CD4-positive, alpha-beta T cell (primary cell): ENCODE results near the gene MEGF11. TPM values are rescaled to one million over a fixed set of nuclear protein-coding genes. Genes with fewer than 3 reads are reported as not detected.

Experiments
- ATAC-seq: fragments of 200-7000 bp; cut with Tn5 transposase; one replicate; pipeline ENCODE4 v1.10.0; 2022; ENCODE audit warnings: mild to moderate bottlenecking; ENCODE audit not compliant: poor library complexity
- CTCF ChIA-PET: fragments of 350-600 bp; sonication (Branson Sonifier 250); formaldehyde crosslinking; loops from one replicate; lab custom pipeline; 2021; ENCODE audit warnings: antibody characterized with exemption, inconsistent platforms; lab: Charles Lee
- POLR2A ChIA-PET: fragments of 350-600 bp; sonication (Branson Sonifier 250); formaldehyde crosslinking; loops from one replicate; lab custom pipeline; 2021; ENCODE audit warnings: antibody characterized with exemption, inconsistent platforms; lab: Charles Lee
- DNase-seq, 14 experiments: peaks; one replicate each; pipeline ENCODE4 v3.0.0-alpha.2; 2013 to 2020; ENCODE audit warnings: mixed read lengths in 2 of 14
- H3K27ac ChIP-seq, 2 donors: one replicate each; pipeline versions ENCODE4 v1.5.1 to v1.7.0; 2013; ENCODE audit warnings: low read length in 2 of 2, low read depth in 1 of 2, mild to moderate bottlenecking in 1 of 2
- H3K27me3 ChIP-seq, 2 experiments: 1 replicate in 1 of 2; 2 replicates in 1 of 2; pipeline versions ENCODE4 v1.6.1 to v1.7.0; 2013; ENCODE audit warnings: low read length in 2 of 2, control low read depth in 1 of 2, mild to moderate bottlenecking in 1 of 2, moderate library complexity in 1 of 2; ENCODE audit not compliant: insufficient read depth in 2 of 2, control insufficient read depth in 1 of 2
- H3K36me3 ChIP-seq: one replicate; pipeline ENCODE4 v1.6.1; 2013; ENCODE audit warnings: low read length, control low read depth; ENCODE audit not compliant: insufficient read depth
- H3K4me1 ChIP-seq: one replicate; pipeline ENCODE4 v1.6.1; 2013; ENCODE audit warnings: low read length, control low read depth; ENCODE audit not compliant: insufficient read depth
- H3K4me3 ChIP-seq: one replicate; pipeline ENCODE4 v1.5.1; 2013; ENCODE audit warnings: mild to moderate bottlenecking, low read length, moderate library complexity
- H3K9me3 ChIP-seq, 2 experiments: 1 replicate in 1 of 2; 2 replicates in 1 of 2; pipeline versions ENCODE4 v1.6.1 to v1.7.0; 2013; ENCODE audit warnings: low read length in 2 of 2, mild to moderate bottlenecking in 2 of 2, control low read depth in 1 of 2, moderate library complexity in 1 of 2; ENCODE audit not compliant: control insufficient read depth in 1 of 2, insufficient read depth in 1 of 2
- H3K27ac Mint-ChIP-seq: one replicate; pipeline ENCODE4 v1.8.0; 2020; ENCODE audit warnings: mixed read lengths
- H3K27me3 Mint-ChIP-seq: one replicate; pipeline ENCODE4 v1.8.0; 2021; ENCODE audit warnings: mixed read lengths
- H3K36me3 Mint-ChIP-seq: one replicate; pipeline ENCODE4 v1.8.0; 2021; ENCODE audit warnings: low read depth, mixed read lengths
- H3K4me1 Mint-ChIP-seq: one replicate; pipeline ENCODE4 v1.8.0; 2021; ENCODE audit warnings: low read depth, mixed read lengths
- H3K4me3 Mint-ChIP-seq: one replicate; pipeline ENCODE4 v1.8.0; 2020; ENCODE audit warnings: mild to moderate bottlenecking, mixed read lengths
- H3K9me3 Mint-ChIP-seq: one replicate; pipeline ENCODE4 v1.8.0; 2020; ENCODE audit warnings: mixed read lengths
- intact Hi-C, 2 experiments: fragments of 100-400 bp; cut with DNase I in 1 of 2; cut with micrococcal nuclease in 1 of 2; formaldehyde crosslinking; loops; one replicate each; pipeline versions ENCODE4 v1.15.1 to v1.9.0; 2023 to 2025; cut with DNase I, micrococcal nuclease
- total RNA-seq, 174 experiments: library from RNA in 2 of 174; stranded (reverse) in 2 of 174; gene quantifications; one replicate each; pipeline ENCODE4 v1.2.3 and lab custom pipeline; 2021 to 2026
- TF ChIP-seq, protein P1 (sequence below): fragments of 200-600 bp; IDR thresholded peaks from one replicate; pipeline ENCODE4 v1.8.0; 2022; ENCODE audit warnings: antibody characterized with exemption, mild to moderate bottlenecking

Gene MEGF11
- total RNA-seq, 2 experiments from 2014 or later, result not detected

DNA sequence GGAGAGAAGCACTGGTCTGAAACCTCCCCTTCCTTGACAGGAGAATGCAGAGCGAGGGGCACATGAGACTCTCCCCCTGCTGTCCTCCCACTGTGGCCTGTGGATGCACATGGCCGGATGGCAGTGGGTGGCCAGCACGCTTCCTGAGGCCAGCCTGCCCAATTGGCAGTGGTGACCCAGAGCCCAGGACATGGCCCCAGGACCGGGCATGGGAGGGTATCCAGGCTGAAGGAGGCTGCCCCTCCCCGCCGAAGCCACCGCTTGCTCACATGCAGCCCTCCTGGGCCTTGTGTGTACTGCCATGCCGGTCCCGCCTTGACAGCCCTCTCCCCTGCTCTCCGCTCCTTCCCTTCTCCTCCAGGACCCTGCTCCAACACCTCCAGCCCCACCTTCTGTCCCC is 100.9 kb downstream of the MEGF11 start:
- POLR2A ChIA-PET, result no interaction called here
- Histone ChIP-seq H3K36me3 (no peaks in the 10 kb centered on the region), H3K4me1 (no peaks in the 10 kb centered on the region), H3K9me3 (no peaks in the 10 kb centered on the region), H3K4me3 (no peak overlapping the region), H3K27me3 (peaks cover 0 to 5% of the 10 kb centered on the region in 2 experiments), H3K27ac (no peak overlapping the region)
- TF ChIP-seq, protein P1, sequence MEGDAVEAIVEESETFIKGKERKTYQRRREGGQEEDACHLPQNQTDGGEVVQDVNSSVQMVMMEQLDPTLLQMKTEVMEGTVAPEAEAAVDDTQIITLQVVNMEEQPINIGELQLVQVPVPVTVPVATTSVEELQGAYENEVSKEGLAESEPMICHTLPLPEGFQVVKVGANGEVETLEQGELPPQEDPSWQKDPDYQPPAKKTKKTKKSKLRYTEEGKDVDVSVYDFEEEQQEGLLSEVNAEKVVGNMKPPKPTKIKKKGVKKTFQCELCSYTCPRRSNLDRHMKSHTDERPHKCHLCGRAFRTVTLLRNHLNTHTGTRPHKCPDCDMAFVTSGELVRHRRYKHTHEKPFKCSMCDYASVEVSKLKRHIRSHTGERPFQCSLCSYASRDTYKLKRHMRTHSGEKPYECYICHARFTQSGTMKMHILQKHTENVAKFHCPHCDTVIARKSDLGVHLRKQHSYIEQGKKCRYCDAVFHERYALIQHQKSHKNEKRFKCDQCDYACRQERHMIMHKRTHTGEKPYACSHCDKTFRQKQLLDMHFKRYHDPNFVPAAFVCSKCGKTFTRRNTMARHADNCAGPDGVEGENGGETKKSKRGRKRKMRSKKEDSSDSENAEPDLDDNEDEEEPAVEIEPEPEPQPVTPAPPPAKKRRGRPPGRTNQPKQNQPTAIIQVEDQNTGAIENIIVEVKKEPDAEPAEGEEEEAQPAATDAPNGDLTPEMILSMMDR, result no peak
- intact Hi-C loops, result no loop called here
- H3K4me1 Mint-ChIP-seq, result no peaks in the 10 kb centered on the region
- CTCF ChIA-PET, result no interaction called here
- no peaks in the 10 kb centered on the region for H3K36me3 Mint-ChIP-seq
- no peak for ATAC-seq
- H3K27me3 Mint-ChIP-seq, result peaks cover 35% of the 10 kb centered on the region
- no peak overlapping the region for H3K27ac Mint-ChIP-seq
- H3K9me3 Mint-ChIP-seq, result no peaks in the 10 kb centered on the region
- H3K4me3 Mint-ChIP-seq, result no peak overlapping the region
- no peak for DNase-seq

DNA sequence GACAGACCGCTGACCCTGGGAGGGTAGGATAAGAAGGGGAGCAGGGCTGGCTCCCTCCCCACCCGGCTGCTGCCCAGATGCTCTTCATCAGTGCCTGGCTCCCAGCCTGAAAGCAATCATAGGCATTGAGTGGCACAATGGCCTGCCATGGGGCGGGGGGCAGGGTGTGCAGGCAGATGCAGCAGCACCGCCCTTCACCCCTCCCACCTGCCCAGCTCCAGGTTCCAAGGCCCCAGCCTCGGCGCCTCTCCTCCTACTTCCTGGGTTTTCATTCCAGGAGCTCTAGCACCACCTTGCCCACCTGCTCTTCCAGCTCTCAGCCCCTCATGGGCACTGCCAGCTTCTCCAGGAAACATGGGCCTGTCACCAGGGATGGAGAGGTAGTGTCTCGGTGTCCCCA is 101.7 kb downstream of the MEGF11 start:
- no peak overlapping the region for H3K4me3 ChIP-seq
- no peaks in the 10 kb centered on the region for H3K4me1 ChIP-seq
- POLR2A ChIA-PET, result no interaction called here
- TF ChIP-seq, protein P1, result no peak
- intact Hi-C loops, result no loop called here
- Mint-ChIP-seq H3K36me3 (no peaks in the 10 kb centered on the region), H3K4me1 (no peaks in the 10 kb centered on the region), H3K9me3 (no peaks in the 10 kb centered on the region), H3K4me3 (no peak overlapping the region), H3K27ac (no peak overlapping the region), H3K27me3 (peaks cover 35% of the 10 kb centered on the region)
- no peak for ATAC-seq
- peaks cover 0 to 5% of the 10 kb centered on the region in 2 experiments for H3K27me3 ChIP-seq
- DNase-seq, result no peak
- no peak overlapping the region for H3K27ac ChIP-seq
- no peaks in the 10 kb centered on the region for H3K9me3 ChIP-seq
- CTCF ChIA-PET, result no interaction called here
- no peaks in the 10 kb centered on the region for H3K36me3 ChIP-seq

DNA sequence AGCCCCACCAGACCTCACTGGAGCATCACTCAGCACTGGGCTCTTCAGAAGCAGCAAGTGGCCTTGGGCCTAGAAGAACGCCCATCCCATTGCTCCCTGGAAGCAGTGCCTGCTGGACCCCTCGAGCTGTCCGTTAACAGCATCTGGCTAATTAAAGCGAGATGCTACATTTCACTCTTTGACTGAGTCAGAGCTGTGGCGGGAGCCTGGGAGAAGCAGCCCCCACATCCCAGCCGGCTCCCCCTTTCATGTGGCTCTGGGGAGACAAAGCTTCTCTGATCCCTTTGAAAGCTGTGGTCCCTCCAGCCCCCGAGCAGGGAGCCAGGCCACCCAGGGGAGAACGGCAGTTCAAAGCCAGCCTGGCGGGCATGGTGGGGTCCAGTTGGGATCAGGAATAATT is 103.7 kb downstream of the MEGF11 start:
- TF ChIP-seq, protein P1, result no peak
- POLR2A ChIA-PET, result no interaction called here
- Mint-ChIP-seq H3K4me1 (no peaks in the 10 kb centered on the region), H3K4me3 (no peak overlapping the region), H3K36me3 (no peaks in the 10 kb centered on the region), H3K9me3 (no peaks in the 10 kb centered on the region), H3K27ac (no peak overlapping the region), H3K27me3 (peaks cover 23% of the 10 kb centered on the region)
- intact Hi-C loops, result no loop called here
- no peak overlapping the region for H3K4me3 ChIP-seq
- H3K36me3 ChIP-seq, result no peaks in the 10 kb centered on the region
- no peaks in the 10 kb centered on the region for H3K27me3 ChIP-seq
- no peak for ATAC-seq
- no peak for DNase-seq
- no peaks in the 10 kb centered on the region for H3K4me1 ChIP-seq
- H3K9me3 ChIP-seq, result no peaks in the 10 kb centered on the region
- CTCF ChIA-PET, result no interaction called here
- H3K27ac ChIP-seq, result no peak overlapping the region
